Epithelial cell of esophagus (primary cell): Measurements from ENCODE around the gene ANAPC7.

Experiments used
- DNase-seq: peaks from one replicate; pipeline ENCODE4 v3.0.0; 2010; ENCODE audit warnings: low read depth
- H3K4me3 ChIP-seq: 2 replicates; pipeline ENCODE4 v1.5.1; 2011; ENCODE audit warnings: mild to moderate bottlenecking, low read length, control low read depth
- CTCF ChIP-seq: IDR thresholded peaks from 2 replicates; pipeline ENCODE4 v1.5.1; 2011; ENCODE audit warnings: low read depth, mild to moderate bottlenecking, low read length, control low read depth, inconsistent platforms; ENCODE audit not compliant: insufficient read depth; ENCODE audit errors: missing control alignments

ANAPC7 gene

DNA sequence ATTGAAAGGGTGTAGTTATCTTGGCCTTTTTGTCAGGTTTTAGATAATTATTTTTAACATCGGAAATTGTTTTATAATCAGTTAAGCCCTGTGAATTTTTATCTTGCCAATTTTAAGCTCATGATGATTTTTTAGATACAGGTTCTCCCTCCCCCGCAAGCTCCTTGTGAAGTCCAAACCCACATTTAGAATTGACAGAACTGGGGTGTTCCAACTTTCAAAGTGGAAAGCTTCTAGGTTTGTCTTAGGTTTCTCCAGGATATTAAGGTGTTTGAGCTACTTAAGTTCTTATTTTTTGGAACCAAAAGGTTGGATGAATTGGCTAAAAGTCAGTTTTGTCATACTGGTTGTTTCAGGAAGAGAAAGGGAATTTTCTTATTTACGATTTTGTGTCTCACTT is 73.4 kb downstream of the ANAPC7 start:
- TF ChIP-seq CTCF = no peak
- DNase-seq = no peak
- H3K4me3 ChIP-seq = no peak overlapping the region

GRCh38 chr12:110329710-110330109 is 73.8 kb downstream of the ANAPC7 start:
- no peak overlapping the region for H3K4me3 ChIP-seq
- no peak for TF ChIP-seq CTCF
- no peak for DNase-seq
